ENCODE results near the gene SIGLEC8.
"Not testable (repeated sequence)": the region's sequence is repeated elsewhere in the genome, so short reads cannot be mapped to it uniquely, and the experiment has no call there.

SIGLEC8 gene

GRCh38 chr19:51441410-51442390 is 16.6 kb downstream of the SIGLEC8 start:
- FAIRE-seq: no peak

DNA sequence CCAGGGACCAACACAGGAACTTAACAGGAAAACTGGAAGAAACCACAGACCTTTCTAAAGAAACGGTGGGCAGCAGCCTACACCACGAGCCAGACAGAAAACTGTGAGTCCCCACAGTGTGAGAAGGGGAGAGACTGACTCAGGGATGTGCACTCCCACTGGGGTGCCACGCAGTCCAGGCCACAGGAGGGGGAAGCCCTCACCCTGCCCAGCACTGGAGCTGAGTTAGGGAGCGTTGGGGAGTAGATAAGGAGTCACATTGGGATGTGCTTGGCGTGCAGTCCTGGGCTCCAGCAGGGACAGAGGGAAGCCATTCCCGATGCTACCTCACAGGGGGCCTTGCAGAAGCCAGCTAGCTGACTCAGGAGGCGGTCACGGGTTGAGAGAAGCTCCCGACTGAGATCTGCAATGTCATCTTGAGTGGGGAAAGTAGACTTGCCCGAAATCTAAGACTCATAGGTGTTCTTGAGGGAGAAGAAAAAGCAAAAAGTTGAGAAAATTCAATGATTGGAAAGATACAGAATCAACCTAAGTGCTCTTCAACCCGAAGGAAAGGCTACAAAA is 17.3 kb downstream of the SIGLEC8 start:
- FAIRE-seq: no peak

DNA sequence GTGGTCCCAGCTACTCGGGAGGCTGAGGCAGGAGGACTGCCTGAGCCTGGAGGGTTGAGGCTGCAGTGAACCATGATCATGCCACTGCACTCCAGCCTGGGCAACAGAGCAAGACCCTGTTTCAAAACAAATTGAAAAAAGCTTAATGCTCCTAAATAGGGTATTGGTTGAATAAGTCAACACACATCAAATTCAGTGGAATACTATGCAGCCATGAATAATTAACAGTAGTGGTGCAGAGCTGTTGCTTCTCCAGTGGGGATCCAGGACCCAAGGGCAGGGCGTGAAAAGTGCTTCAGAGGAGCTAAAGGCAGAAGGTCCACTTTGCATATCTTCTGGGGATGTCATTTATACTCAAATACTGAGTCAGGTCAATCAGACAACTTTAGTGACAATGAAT is 18.2 kb downstream of the SIGLEC8 start:
- no peak for FAIRE-seq

GRCh38 chr19:51439021-51439465 is 19.2 kb downstream of the SIGLEC8 start:
- FAIRE-seq: no peak

- no peak for FAIRE-seq
Observed at GRCh38 chr19:51434456-51434855, 23.8 kb downstream of the SIGLEC8 start.

DNA sequence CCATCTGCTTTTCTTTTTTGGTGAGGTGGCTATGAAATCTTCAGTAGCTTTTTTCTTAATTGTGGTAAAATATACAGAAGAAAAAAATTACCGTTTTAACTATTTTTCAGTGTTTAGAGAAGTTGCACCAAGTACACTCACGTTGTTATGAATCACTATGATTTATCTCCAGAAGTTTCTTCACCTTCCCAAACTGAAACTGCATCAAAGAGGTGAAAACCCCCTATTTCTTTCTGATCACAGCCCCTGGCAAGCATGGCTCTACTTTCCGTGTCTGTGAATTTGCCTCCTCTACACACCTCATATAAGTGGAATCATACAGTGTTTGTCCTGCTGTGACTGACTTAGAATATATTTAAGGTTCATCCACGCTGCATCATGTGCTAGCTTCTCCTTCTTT is 25.2 kb downstream of the SIGLEC8 start:
- no peak for FAIRE-seq

DNA sequence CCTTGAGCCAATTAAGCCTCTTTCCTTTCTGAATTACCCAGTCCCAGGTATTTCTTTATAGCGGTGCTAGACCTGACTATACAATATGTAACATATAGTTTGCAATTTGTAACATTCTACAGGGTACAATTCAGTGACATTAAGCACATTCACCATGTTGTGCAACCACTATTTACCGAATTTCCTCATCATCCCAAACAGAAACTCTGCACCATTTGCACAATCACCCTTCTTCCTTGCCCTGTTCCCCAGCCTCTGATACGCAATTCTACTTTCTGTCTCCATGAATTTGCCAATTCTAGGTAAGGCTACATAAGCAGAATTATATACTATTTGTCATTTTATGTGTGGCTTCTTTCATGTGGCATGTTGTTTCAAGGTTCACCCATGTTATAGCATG is 27.1 kb downstream of the SIGLEC8 start:
- no peak for FAIRE-seq

- no peak for FAIRE-seq
Observed at GRCh38 chr19:51430221-51430620, 28.0 kb downstream of the SIGLEC8 start.

DNA sequence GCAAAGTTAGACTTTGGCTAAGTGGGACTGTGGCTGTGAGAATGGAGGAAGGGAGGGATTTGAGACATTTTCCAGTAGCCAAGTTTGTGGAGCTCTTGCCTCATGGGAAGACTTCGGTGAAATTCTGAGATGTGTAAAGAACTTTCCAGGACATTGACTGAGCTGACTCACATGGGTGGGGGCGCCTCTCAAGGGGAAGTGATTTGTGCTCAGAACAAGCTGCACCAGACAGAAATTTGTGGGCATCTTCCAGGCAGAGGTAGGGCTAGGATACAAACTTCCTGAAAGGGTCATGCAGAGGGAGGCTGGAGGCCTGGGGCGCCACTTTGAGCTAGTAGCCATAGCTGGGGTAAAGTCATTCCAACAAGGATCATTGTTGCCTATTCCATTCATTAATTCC is 31.1 kb downstream of the SIGLEC8 start:
- no peak for FAIRE-seq

DNA sequence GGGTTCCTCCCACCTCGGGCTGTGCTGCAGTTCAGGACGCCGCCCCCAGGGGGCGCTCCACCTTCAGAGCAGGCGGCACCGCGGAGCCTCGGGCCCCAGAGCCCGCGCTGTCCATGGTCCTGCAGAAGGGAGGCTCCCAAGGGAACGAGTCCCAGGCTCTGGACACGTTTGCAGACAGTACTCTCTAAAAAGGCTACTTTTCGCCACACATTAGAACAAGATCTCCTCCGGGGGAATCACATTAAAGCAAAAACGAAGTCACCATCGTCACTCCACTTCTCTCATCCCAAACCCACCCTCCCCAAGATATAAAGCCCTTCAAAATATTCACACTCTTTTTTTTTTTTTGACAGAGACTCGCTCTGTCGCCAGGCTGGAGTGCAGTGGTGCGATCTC is 36.2 kb downstream of the SIGLEC8 start:
- FAIRE-seq: no peak

DNA sequence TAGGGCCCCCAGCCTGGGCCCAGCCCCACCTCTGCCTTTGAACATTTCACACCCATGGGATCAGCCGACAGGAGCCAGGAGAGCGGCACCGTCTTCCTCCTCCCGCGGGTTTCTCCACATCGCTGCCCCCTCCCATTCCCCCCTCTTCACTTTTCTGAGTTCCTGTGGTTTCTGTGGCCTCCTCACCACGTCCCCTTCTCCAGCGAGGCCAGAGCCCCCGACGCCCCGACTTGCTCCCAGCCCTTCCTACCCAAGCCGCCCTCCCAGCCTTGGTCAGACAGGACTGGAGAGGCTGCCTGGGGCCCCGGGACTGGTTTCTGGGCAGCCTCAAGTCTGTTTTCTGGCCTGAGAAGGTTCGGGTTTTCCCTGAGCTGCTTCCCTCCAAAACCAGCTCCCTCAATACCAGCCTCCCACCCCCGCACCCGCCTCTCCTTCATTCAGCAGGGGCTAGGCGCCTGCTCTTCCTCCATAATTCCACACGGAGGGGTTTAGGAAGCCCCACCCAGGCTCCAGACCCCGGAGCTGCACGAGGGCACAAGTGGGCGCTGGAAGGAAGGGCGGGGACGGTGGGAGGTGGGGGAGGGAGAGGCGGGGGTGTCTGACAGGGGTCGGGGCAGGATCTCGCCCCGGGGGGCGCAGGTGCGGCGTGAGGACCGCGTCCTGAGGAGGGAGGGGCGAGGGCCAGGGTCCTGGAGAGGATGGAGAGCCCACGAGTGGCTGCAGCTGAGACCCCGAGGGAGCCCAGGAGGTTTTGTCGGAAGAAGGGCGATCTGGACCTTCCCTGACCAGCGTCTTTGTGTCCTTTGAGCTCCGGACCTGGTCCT is 36.8 kb downstream of the SIGLEC8 start:
- FAIRE-seq: no peak

DNA sequence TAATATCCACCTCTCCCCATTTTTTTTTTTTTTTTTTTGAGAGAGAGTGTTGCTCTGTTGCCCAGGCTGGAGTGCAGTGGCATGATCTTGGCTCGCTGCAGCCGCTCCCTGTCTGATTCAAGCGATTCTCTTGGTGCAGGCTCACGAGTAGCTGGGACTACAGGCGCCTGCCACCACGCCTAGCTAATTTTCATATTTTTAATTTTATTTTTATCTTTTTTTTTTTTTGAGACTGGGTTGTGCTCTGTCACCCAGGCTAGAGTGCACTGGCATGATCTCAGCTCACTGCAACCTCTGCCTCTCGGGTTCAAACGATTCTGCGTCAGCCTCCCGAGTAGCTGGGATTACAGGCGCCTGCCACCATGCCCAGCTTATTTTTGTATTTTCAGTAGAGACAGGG is 37.7 kb downstream of the SIGLEC8 start:
- FAIRE-seq: not testable (repeated sequence)

DNA sequence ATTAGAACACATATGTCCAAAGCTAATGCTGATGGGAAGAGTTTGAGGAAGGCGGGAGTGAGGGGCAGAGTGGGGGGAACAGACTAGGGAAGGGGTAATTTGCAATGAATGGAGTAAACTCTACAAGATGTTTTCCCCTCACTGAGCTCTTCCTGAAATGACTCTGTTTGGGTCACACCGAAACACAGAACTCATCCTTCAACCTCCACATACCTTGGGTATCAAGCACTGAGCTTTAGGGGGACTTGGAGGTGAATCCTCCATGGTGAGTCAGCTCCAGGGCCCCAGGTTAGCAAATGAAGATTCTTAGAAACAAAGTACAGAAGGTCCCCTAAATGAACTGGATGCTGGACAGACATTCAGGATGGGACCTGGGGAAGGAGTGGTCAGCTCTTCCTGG is 39.5 kb downstream of the SIGLEC8 start:
- FAIRE-seq: no peak

- no peak for FAIRE-seq
Observed at GRCh38 chr19:51417810-51418157, 40.5 kb downstream of the SIGLEC8 start.

- no peak for FAIRE-seq
Observed at GRCh38 chr19:51417107-51417809, 41.0 kb downstream of the SIGLEC8 start, which contains the start of gene SIGLEC10. Gene SIGLEC10, minus strand, starts transcription at chr19:51417642. Its CDS starts 61 bp downstream, at chr19:51417581.

DNA sequence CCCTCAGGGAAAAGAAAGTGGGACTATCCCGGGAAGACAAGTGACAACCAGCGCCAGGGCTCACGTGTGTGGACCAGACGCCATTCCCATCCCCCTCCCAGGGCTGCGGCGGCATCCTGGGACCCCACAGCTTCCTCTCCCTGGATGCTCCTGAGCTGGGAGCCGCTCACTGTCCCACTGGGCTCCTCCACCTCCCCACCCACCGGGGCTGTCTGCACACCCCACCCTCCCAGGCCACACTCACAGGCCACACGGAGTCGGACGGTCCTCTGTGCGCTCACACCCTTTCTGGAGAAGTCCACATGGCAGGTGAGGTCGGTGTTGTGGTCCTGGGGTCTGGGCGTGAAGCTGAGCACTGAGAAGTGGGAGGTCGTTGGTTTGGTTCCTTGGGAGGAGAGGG is 41.8 kb downstream of the SIGLEC8 start:
- FAIRE-seq: not testable (repeated sequence)

GRCh38 chr19:51415187-51415586 is 43.1 kb downstream of the SIGLEC8 start:
- no peak for FAIRE-seq

GRCh38 chr19:51410950-51411748 is 47.1 kb downstream of the SIGLEC8 start:
- FAIRE-seq: no peak

DNA sequence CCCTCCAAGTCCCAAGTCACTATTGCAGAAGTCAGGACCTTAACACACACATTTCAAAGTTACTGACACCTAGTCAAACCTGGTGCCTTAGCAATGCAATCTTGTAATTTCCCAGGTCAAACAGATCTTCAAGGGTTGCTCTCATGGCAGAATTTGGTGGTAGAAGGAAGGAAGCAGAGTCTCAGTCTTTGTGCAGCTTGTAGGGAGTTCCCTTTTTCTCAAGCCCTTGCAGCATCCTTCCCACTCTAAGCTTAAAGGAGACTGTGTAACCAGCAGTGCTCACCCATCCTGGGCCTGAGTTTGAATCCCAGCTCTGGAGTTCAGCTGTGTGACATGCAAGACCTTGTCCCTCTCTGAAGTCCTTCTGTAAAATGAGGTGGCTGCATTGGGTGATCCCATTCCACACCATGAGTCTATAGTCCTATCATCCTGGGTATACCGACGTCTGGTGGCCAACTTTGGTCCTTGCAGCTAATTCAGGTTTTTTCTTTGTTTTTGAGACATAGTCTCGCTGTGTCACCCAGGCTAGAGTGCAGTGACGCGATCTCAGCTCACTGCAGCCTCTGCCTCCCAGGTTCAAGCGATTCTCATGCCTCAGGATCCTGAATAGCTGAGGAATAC is 50.6 kb downstream of the SIGLEC8 start:
- FAIRE-seq: no peak

- no peak for FAIRE-seq
Observed at GRCh38 chr19:51402117-51402516, 56.1 kb downstream of the SIGLEC8 start.
